Purkinje cell (primary cell): ENCODE data around the gene MUC21. TPM values are rescaled to one million over a fixed set of nuclear protein-coding genes. Genes with fewer than 3 reads are reported as not detected.

Experiments
- polyA plus RNA-seq: library from polyadenylated mRNA; unstranded; fragments of >200 nt; fragmentation: Nextera tagmentation; gene quantifications from 2 replicates; pipeline ENCODE4 v1.2.1, GENCODE V29; 2014

The MUC21 gene
- polyA plus RNA-seq, result not detected in 2 replicates

DNA sequence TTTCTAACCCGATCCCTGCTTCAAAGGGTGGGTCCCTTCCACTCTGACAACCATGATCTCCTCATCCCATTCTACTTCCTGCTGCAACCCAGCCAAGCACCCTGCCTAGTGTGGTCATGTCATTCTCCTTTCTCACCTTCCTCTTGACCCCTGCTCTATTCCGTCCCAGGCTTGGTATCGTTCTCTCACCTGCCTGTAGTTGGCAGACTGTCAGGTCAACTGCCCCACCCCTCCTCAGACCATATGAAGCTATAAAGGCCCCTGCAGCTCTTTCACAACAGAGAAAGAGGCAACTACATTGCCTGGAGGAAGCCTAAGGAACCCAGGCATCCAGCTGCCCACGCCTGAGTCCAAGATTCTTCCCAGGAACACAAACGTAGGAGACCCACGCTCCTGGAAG, at the start of gene MUC21:
TSS of gene MUC21 (plus strand) at position 280 of the 400 bp plus-strand sequence. CDS start 241 bp downstream, outside the sequence.

GRCh38 chr6:30940361-30940986, 43.0 kb upstream of the MUC21 start, which contains the start of gene MUCL3:
TSS of gene MUCL3 (plus strand) at chr6:30940973. CDS start at chr6:30941000, 27 bp downstream.

GRCh38 chr6:31010393-31011060, 27.0 kb downstream of the MUC21 start, which contains the start of gene MUC22:
TSS of gene MUC22 (plus strand) at chr6:31010474. CDS start at chr6:31010707, 233 bp downstream.

Other genes with a start within 250 kb of the MUC21 start
- gene FLOT1, start 241.0 kb upstream of the MUC21 start, polyA plus RNA-seq, result 34.3 and 35.3 TPM in 2 replicates
- 2.5 and 2.7 TPM in 2 replicates for gene IER3, start 239.2 kb upstream of the MUC21 start, polyA plus RNA-seq
- 1.7 and 2.1 TPM in 2 replicates for gene DDR1, start 99.2 kb upstream of the MUC21 start, polyA plus RNA-seq
- gene GTF2H4, start 75.5 kb upstream of the MUC21 start, polyA plus RNA-seq, result 1.7 TPM in 1 of 2 replicates, not detected in the other
- gene VARS2, start 69.5 kb upstream of the MUC21 start, polyA plus RNA-seq, result 1.0 and 1.6 TPM in 2 replicates
- gene SFTA2, start 51.5 kb upstream of the MUC21 start, polyA plus RNA-seq, result not detected in 2 replicates
- gene MUCL3, start 42.7 kb upstream of the MUC21 start, polyA plus RNA-seq, result not detected in 2 replicates
- gene MUC22, start 26.8 kb downstream of the MUC21 start, polyA plus RNA-seq, result not detected in 2 replicates
- gene C6orf15, start 128.9 kb downstream of the MUC21 start, polyA plus RNA-seq, result not detected in 2 replicates
- gene PSORS1C1, start 131.1 kb downstream of the MUC21 start, polyA plus RNA-seq, result 3.5 TPM in 1 of 2 replicates, not detected in the other
- not detected in 2 replicates for gene CDSN, start 136.7 kb downstream of the MUC21 start, polyA plus RNA-seq
- gene PSORS1C2, start 155.3 kb downstream of the MUC21 start, polyA plus RNA-seq, result not detected in 2 replicates
- 0.52 and 1.4 TPM in 2 replicates for gene CCHCR1, start 174.1 kb downstream of the MUC21 start, polyA plus RNA-seq
- gene TCF19, start 174.9 kb downstream of the MUC21 start, polyA plus RNA-seq, result 0.15 and 0.32 TPM in 2 replicates
- not detected in 2 replicates for gene POU5F1, start 187.0 kb downstream of the MUC21 start, polyA plus RNA-seq